NT2/D1 (cell line): Measurements from ENCODE around the gene INAVA.

Source experiments
- SUZ12 ChIP-seq: IDR thresholded peaks from 2 replicates; pipeline ENCODE4 v1.6.1; 2011; ENCODE audit not compliant: insufficient read length, insufficient read depth; ENCODE audit errors: extremely low read depth
- YY1 ChIP-seq: IDR thresholded peaks from 2 replicates; pipeline ENCODE4 v1.6.1; 2011; ENCODE audit not compliant: insufficient read length, insufficient read depth

GRCh38 chr1:200869376-200869752 is 25.3 kb upstream of the INAVA start:
- TF ChIP-seq YY1 (no peak), SUZ12 (no peak)
